BE2C (cell line): Measurements from ENCODE around the gene USP35.

Source experiments
- DNase-seq: peaks from one replicate; pipeline ENCODE4 v3.0.0-alpha.2; 2020
- H3K27me3 ChIP-seq: fragments of 250-450 bp; sonication (Bioruptor Pico); 2 replicates; pipeline ENCODE4 v1.5.1; 2020; ENCODE audit warnings: mild to moderate bottlenecking
- H3K36me3 ChIP-seq: fragments of 250-450 bp; sonication (Bioruptor Pico); 2 replicates; pipeline ENCODE4 v1.5.1; 2020; ENCODE audit warnings: mild to moderate bottlenecking
- H3K4me1 ChIP-seq: fragments of 250-450 bp; sonication (Bioruptor Pico); 2 replicates; pipeline ENCODE4 v1.5.1; 2020
- H3K4me3 ChIP-seq: 2 replicates; pipeline ENCODE4 v1.5.1; 2011; ENCODE audit warnings: low read depth, low read length
- H3K9me3 ChIP-seq: fragments of 250-450 bp; sonication (Bioruptor Pico); 2 replicates; pipeline ENCODE4 v1.5.1; 2020
- TF ChIP-seq, protein P1 (sequence below): IDR thresholded peaks from 2 replicates; pipeline ENCODE4 v1.5.1; 2012; ENCODE audit warnings: mild to moderate bottlenecking, low read depth, low read length

The USP35 gene

DNA sequence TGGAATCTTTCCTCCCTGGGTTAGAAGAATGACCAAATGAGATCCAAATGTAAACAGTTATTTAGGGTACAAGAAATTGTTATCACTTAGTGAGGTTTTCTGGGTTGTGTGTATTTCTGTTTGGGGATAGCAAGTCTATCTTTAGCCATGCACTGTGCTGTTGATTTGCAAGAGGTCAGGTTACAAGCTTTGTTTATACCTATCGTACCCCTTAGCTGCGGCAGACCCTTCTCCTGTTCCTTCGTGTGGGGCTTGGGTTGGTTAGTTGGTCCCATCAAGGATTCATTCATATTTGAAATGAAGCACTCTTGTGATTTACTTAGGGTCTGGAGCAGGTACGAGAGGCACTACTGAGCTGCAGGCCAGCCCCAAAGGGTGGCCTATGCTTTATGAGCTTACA is 72.6 kb downstream of the USP35 start:
- no peaks in the 10 kb centered on the region for H3K36me3 ChIP-seq
- H3K9me3 ChIP-seq, result no peaks in the 10 kb centered on the region
- no peaks in the 10 kb centered on the region for H3K27me3 ChIP-seq
- no peak for DNase-seq
- no peak overlapping the region for H3K4me3 ChIP-seq
- H3K4me1 ChIP-seq, result no peaks in the 10 kb centered on the region
- TF ChIP-seq, protein P1, sequence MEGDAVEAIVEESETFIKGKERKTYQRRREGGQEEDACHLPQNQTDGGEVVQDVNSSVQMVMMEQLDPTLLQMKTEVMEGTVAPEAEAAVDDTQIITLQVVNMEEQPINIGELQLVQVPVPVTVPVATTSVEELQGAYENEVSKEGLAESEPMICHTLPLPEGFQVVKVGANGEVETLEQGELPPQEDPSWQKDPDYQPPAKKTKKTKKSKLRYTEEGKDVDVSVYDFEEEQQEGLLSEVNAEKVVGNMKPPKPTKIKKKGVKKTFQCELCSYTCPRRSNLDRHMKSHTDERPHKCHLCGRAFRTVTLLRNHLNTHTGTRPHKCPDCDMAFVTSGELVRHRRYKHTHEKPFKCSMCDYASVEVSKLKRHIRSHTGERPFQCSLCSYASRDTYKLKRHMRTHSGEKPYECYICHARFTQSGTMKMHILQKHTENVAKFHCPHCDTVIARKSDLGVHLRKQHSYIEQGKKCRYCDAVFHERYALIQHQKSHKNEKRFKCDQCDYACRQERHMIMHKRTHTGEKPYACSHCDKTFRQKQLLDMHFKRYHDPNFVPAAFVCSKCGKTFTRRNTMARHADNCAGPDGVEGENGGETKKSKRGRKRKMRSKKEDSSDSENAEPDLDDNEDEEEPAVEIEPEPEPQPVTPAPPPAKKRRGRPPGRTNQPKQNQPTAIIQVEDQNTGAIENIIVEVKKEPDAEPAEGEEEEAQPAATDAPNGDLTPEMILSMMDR, result no peak

DNA sequence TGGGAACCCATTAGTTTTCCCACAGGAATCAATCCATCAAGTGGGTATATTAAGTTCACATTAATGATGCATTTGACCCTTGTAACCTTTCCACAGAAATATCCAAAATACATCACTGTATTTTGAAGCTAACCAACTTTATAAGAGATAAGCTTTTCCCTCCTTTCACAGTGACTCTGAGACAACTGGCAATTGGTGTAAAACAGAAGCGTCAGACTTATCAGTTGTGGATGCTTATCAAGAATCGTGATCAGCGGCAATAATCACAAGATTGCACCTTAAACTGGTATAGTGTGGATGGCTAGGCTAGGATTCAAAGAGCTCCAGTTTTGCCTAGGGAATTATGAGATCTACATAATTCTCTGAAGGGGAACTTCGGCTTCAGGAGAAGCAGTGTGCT is 73.1 kb downstream of the USP35 start:
- H3K4me3 ChIP-seq, result no peak overlapping the region
- no peaks in the 10 kb centered on the region for H3K9me3 ChIP-seq
- no peaks in the 10 kb centered on the region for H3K4me1 ChIP-seq
- no peaks in the 10 kb centered on the region for H3K27me3 ChIP-seq
- DNase-seq, result no peak
- TF ChIP-seq, protein P1, result no peak
- no peaks in the 10 kb centered on the region for H3K36me3 ChIP-seq

DNA sequence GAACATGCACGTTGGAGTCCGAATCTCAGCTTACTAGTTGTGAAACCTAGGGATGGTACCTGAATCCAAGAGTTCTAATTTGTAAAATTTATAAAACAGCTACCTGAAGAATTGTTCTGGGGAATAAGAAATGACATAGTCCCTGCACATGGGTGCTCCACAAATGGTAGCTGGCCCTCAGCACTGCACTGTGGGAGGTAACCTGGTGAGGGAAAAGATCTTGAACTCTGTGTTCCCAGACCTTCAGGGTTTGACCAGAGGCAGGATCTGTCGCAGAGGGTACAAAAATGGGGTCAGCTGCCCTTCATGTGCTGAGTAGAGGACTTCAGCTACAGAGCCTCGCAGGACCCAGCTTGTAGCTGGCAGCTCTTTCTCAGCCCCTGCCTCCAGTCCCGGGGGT is 73.5 kb downstream of the USP35 start:
- H3K4me3 ChIP-seq, result no peak overlapping the region
- H3K4me1 ChIP-seq, result no peaks in the 10 kb centered on the region
- TF ChIP-seq, protein P1, result no peak
- no peaks in the 10 kb centered on the region for H3K36me3 ChIP-seq
- no peaks in the 10 kb centered on the region for H3K9me3 ChIP-seq
- no peak for DNase-seq
- H3K27me3 ChIP-seq, result no peaks in the 10 kb centered on the region

DNA sequence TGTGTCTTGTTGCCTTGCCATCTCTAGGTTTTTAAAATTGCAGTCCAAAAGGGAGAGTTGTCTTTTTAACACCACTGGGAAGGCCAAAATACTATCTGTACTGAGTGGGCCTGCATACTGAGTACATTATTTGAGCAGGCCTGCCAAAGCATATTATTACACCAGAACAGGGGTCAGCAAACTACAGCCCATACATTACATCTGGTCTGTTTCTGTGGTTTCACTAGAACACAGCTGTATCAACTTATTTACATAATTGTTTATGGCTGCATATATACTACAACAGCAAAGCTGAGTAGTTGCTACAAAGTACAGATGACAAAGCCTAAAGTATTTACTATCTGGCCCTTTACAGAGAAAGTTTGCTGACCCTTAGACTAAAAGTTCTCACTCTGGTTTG is 74.0 kb downstream of the USP35 start:
- H3K4me1 ChIP-seq, result no peaks in the 10 kb centered on the region
- no peaks in the 10 kb centered on the region for H3K36me3 ChIP-seq
- TF ChIP-seq, protein P1, result no peak
- H3K9me3 ChIP-seq, result no peaks in the 10 kb centered on the region
- DNase-seq, result no peak
- H3K27me3 ChIP-seq, result no peaks in the 10 kb centered on the region
- no peak overlapping the region for H3K4me3 ChIP-seq
